CD14-positive monocyte (primary cell): Measurements from ENCODE around the gene CCND1. TPM values are rescaled to one million over a fixed set of nuclear protein-coding genes. Genes with fewer than 3 reads are reported as not detected.
A peak's percentile ranks its signal among the peaks of the same experiment; 100 is the strongest.

Source experiments
- DNase-seq, 3 donors: peaks; one replicate each; pipeline ENCODE4 v3.0.0-alpha.2; 2011 to 2022
- H2AFZ ChIP-seq: 2 replicates; pipeline ENCODE4 v1.6.0; 2012; ENCODE audit warnings: mild to moderate bottlenecking, low read depth, low read length, inconsistent platforms; ENCODE audit not compliant: insufficient read depth, poor library complexity, severe bottlenecking
- H3K27ac ChIP-seq, 2 donors: 1 replicate in 1 of 2; 2 replicates in 1 of 2; pipeline ENCODE4 v1.5.1; 2012 to 2013; ENCODE audit warnings: low read length in 2 of 2, control low read depth in 1 of 2, inconsistent platforms in 1 of 2, low read depth in 1 of 2, mild to moderate bottlenecking in 1 of 2
- H3K27me3 ChIP-seq, 2 donors: one replicate each; pipeline versions ENCODE4 v1.6.0 to v1.6.1; 2011 to 2013; ENCODE audit warnings: low read length in 2 of 2; ENCODE audit not compliant: control insufficient read depth in 2 of 2, insufficient read depth in 2 of 2
- H3K36me3 ChIP-seq, 2 donors: replicated peaks in 1 of 2; 1 replicate in 1 of 2; 2 replicates in 1 of 2; pipeline versions ENCODE4 v1.5.1 to v1.6.1; 2012 to 2013; ENCODE audit warnings: low read length in 2 of 2, control low read depth in 1 of 2, inconsistent platforms in 1 of 2, mild to moderate bottlenecking in 1 of 2; ENCODE audit not compliant: insufficient read depth in 2 of 2, control insufficient read depth in 1 of 2
- H3K4me1 ChIP-seq, 2 donors: 1 replicate in 1 of 2; 2 replicates in 1 of 2; pipeline versions ENCODE4 v1.5.1 to v1.6.1; 2012 to 2013; ENCODE audit warnings: low read length in 2 of 2, control low read depth in 1 of 2, inconsistent platforms in 1 of 2, mild to moderate bottlenecking in 1 of 2, moderate library complexity in 1 of 2; ENCODE audit not compliant: insufficient read depth in 2 of 2, control insufficient read depth in 1 of 2
- H3K4me2 ChIP-seq: replicated peaks from 2 replicates; pipeline ENCODE3; 2012; ENCODE audit warnings: low read length, moderate library complexity, mild to moderate bottlenecking; ENCODE audit not compliant: poor library complexity, severe bottlenecking; ENCODE audit errors: extremely low read depth
- H3K4me3 ChIP-seq, 3 experiments: fragments of 200-600 bp in 1 of 3; sonication (generic) in 1 of 3; replicated peaks in 1 of 3; 1 replicate in 2 of 3; 2 replicates in 1 of 3; pipeline ENCODE4 v1.5.1; 2011 to 2013; ENCODE audit warnings: low read length in 3 of 3, mild to moderate bottlenecking in 3 of 3, control low read depth in 2 of 3, low read depth in 2 of 3, inconsistent platforms in 1 of 3, moderate library complexity in 1 of 3
- H3K79me2 ChIP-seq: 2 replicates; pipeline ENCODE4 v1.6.0; 2012; ENCODE audit warnings: mild to moderate bottlenecking, control low read depth, inconsistent platforms, low read length, moderate library complexity; ENCODE audit not compliant: insufficient read depth
- H3K9ac ChIP-seq: 2 replicates; pipeline ENCODE4 v1.6.0; 2017; ENCODE audit warnings: low read length, mild to moderate bottlenecking; ENCODE audit not compliant: insufficient read depth, poor library complexity, severe bottlenecking
- H3K9me3 ChIP-seq, 2 donors: replicated peaks in 1 of 2; 1 replicate in 1 of 2; 2 replicates in 1 of 2; pipeline versions ENCODE4 v1.5.1 to v1.6.1; 2012 to 2013; ENCODE audit warnings: low read length in 2 of 2, control low read depth in 1 of 2; ENCODE audit not compliant: control insufficient read depth in 1 of 2, insufficient read depth in 1 of 2
- H4K20me1 ChIP-seq: 2 replicates; pipeline ENCODE4 v1.6.0; 2012; ENCODE audit warnings: mild to moderate bottlenecking, low read length, control low read depth, moderate library complexity; ENCODE audit not compliant: insufficient read depth
- H3K27ac Mint-ChIP-seq, 7 donors: one replicate each; pipeline ENCODE4 v1.8.0; 2020; ENCODE audit warnings: mild to moderate bottlenecking in 7 of 7, mixed read lengths in 7 of 7, moderate library complexity in 6 of 7, inconsistent platforms in 2 of 7
- H3K27me3 Mint-ChIP-seq, 3 donors: one replicate each; pipeline ENCODE4 v1.8.0; 2021 to 2022; ENCODE audit warnings: low read depth in 3 of 3, mild to moderate bottlenecking in 3 of 3, mixed read lengths in 3 of 3, moderate library complexity in 3 of 3, inconsistent platforms in 1 of 3
- H3K36me3 Mint-ChIP-seq, 2 donors: one replicate each; pipeline ENCODE4 v1.8.0; 2020; ENCODE audit warnings: mixed read lengths in 2 of 2, inconsistent platforms in 1 of 2, mild to moderate bottlenecking in 1 of 2
- H3K4me1 Mint-ChIP-seq: one replicate; pipeline ENCODE4 v1.8.0; 2020; ENCODE audit warnings: mild to moderate bottlenecking, mixed read lengths
- H3K4me3 Mint-ChIP-seq, 2 donors: one replicate each; pipeline ENCODE4 v1.8.0; 2020; ENCODE audit warnings: mild to moderate bottlenecking in 2 of 2, mixed read lengths in 2 of 2, moderate library complexity in 1 of 2
- H3K9me3 Mint-ChIP-seq, 7 donors: one replicate each; pipeline ENCODE4 v1.8.0; 2020 to 2022; ENCODE audit warnings: mixed read lengths in 7 of 7, mild to moderate bottlenecking in 6 of 7, moderate library complexity in 6 of 7, inconsistent platforms in 2 of 7
- WGBS: methylation state at CpG from one replicate; pipeline ENCODE4 v1.1.5; 2013; ENCODE audit warnings: missing lambda C conversion rate; ENCODE audit not compliant: insufficient coverage; 5-methylcytosine and 5-hydroxymethylcytosine counted together
- intact Hi-C, 2 donors: fragments of 100-400 bp; cut with micrococcal nuclease; formaldehyde crosslinking; loops; one replicate each; pipeline versions ENCODE4 v1.15.0 to v1.15.1; 2023
- polyA plus RNA-seq, 3 donors: library from polyadenylated mRNA; depleted of rRNA in 1 of 3; unstranded in 2 of 3; stranded (reverse) in 1 of 3; fragments of 300-500 nt in 2 of 3; fragments of >200 nt in 1 of 3; fragmentation: Illumina TruSeq in 2 of 3; gene quantifications; 1 replicate in 2 of 3; 2 replicates in 1 of 3; pipeline ENCODE4 v1.2.3, GENCODE V29; 2012 to 2021
- TF ChIP-seq, protein P1 (sequence below): fragments of 200-600 bp; IDR thresholded peaks from one replicate; pipeline ENCODE4 v1.8.0; 2022; ENCODE audit warnings: antibody characterized with exemption, mild to moderate bottlenecking

The CCND1 gene
- polyA plus RNA-seq, 3 donors: 0.01 TPM; not detected in 2

DNA sequence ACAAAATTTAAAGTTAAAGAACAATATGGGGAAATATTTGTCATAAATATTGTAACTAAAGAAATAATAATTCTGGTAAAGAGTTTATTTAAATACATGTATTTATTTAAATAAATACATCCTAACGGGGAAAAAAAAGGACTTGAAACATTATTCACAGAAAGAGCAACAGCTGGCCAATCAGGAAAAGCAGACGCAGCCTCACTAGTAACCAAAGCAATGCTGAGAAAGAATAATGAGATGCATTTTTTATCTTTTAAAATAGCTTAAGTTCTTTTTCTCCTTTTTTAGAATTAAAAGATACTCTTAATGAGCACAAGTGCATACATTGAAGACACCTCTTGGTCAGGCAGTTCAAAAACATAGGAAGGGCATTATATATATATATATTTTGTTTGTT lies 36.8 kb downstream of the CCND1 start:
- DNase-seq: no peak
- peaks cover 9 to 28% (median 15%) of the 10 kb centered on the region in 3 donors for H3K27me3 Mint-ChIP-seq
- no peak overlapping the region for H3K4me3 ChIP-seq
- no peak overlapping the region for H2AFZ ChIP-seq
- no peak overlapping the region for H3K27ac Mint-ChIP-seq
- TF ChIP-seq, protein P1, sequence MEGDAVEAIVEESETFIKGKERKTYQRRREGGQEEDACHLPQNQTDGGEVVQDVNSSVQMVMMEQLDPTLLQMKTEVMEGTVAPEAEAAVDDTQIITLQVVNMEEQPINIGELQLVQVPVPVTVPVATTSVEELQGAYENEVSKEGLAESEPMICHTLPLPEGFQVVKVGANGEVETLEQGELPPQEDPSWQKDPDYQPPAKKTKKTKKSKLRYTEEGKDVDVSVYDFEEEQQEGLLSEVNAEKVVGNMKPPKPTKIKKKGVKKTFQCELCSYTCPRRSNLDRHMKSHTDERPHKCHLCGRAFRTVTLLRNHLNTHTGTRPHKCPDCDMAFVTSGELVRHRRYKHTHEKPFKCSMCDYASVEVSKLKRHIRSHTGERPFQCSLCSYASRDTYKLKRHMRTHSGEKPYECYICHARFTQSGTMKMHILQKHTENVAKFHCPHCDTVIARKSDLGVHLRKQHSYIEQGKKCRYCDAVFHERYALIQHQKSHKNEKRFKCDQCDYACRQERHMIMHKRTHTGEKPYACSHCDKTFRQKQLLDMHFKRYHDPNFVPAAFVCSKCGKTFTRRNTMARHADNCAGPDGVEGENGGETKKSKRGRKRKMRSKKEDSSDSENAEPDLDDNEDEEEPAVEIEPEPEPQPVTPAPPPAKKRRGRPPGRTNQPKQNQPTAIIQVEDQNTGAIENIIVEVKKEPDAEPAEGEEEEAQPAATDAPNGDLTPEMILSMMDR: no peak
- peaks cover 14 to 24% of the 10 kb centered on the region in 2 donors for H3K4me1 ChIP-seq
- peaks cover 13% of the 10 kb centered on the region for H4K20me1 ChIP-seq
- no peak overlapping the region for H3K9ac ChIP-seq
- H3K4me1 Mint-ChIP-seq: peaks cover 20% of the 10 kb centered on the region
- H3K4me2 ChIP-seq: no peak overlapping the region
- peaks cover 5% of the 10 kb centered on the region in 2 donors for H3K36me3 ChIP-seq
- no CpG with 5 or more reads among the region's 2 CpGs for WGBS
- H3K79me2 ChIP-seq: peaks cover 23% of the 10 kb centered on the region
- peaks cover 0 to 1% of the 10 kb centered on the region in 2 donors for H3K9me3 ChIP-seq
- no peak overlapping the region for H3K4me3 Mint-ChIP-seq
- peaks cover 5% of the 10 kb centered on the region in 2 donors for H3K36me3 Mint-ChIP-seq
- peaks cover 0 to 7% of the 10 kb centered on the region in 2 donors for H3K27me3 ChIP-seq
- H3K27ac ChIP-seq: no peak overlapping the region
- peaks cover 0 to 4% (median 1%) of the 10 kb centered on the region in 7 donors for H3K9me3 Mint-ChIP-seq
- intact Hi-C loops: loop anchor here in 1 of 2 donors (5.0 to 10.0 kb wide), 2 partner anchors 383 to 520 kb away; partner anchors contain the start of gene MYEOV

DNA sequence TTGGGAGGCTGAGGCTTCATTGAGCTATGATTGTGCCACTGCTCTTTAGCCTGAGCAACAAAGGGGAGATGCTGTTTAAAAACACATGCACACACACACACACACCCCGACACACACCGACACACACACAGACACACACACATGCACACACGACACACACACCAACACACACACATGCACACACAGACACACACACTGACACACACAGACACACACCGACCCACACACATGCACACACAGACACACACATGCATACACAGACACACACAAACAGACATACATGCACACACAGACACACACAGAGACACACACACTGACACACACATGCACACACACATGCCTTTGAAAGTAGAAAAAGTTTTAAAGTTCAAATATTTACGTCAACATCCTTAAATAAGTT lies 39.7 kb downstream of the CCND1 start:
- DNase-seq: no peak
- intact Hi-C loops: loop anchor here in 1 of 2 donors (10.0 kb wide), 1 partner anchor 514 kb away; no protein-coding TSS in a partner anchor
- H3K27ac ChIP-seq: no peak overlapping the region
- Mint-ChIP-seq H3K36me3 (no peaks in the 10 kb centered on the region), H3K27ac (peak overlapping the region in 1 of 7 donors; percentile 32), H3K4me1 (peaks cover 3% of the 10 kb centered on the region), H3K27me3 (peaks cover 19 to 40% (median 26%) of the 10 kb centered on the region in 3 donors), H3K4me3 (no peak overlapping the region), H3K9me3 (peaks cover 0 to 6% (median 2%) of the 10 kb centered on the region in 7 donors)
- no peaks in the 10 kb centered on the region for H3K79me2 ChIP-seq
- TF ChIP-seq, protein P1: no peak
- peaks cover 4 to 15% of the 10 kb centered on the region in 2 donors for H3K27me3 ChIP-seq
- H3K36me3 ChIP-seq: no peaks in the 10 kb centered on the region
- no peak overlapping the region for H3K9ac ChIP-seq
- H3K4me3 ChIP-seq: no peak overlapping the region
- no peak overlapping the region for H2AFZ ChIP-seq
- peaks cover 3 to 4% of the 10 kb centered on the region in 2 donors for H3K4me1 ChIP-seq
- H3K4me2 ChIP-seq: no peak overlapping the region
- 95% methylated on average over 4 of the region's 5 CpGs for WGBS
- peaks cover 0 to 6% of the 10 kb centered on the region in 2 donors for H3K9me3 ChIP-seq
- no peaks in the 10 kb centered on the region for H4K20me1 ChIP-seq
